KOPT-K1 (cell line): ENCODE measurements around the gene TMEM200B.
"Not testable (repeated sequence)": the region's sequence is repeated elsewhere in the genome, so short reads cannot be mapped to it uniquely, and the experiment has no call there.

Experiments
- H3K27ac ChIP-seq: fragments of 200-600 bp; sonication (generic); 2 replicates; pipeline ENCODE4 v1.5.1; 2016; ENCODE audit warnings: antibody characterized with exemption, mild to moderate bottlenecking, low read depth, low read length; ENCODE audit not compliant: poor library complexity, severe bottlenecking
- H3K36me3 ChIP-seq: fragments of 200-600 bp; sonication (generic); 2 replicates; pipeline ENCODE4 v1.5.1; 2017; ENCODE audit warnings: antibody characterized with exemption, mild to moderate bottlenecking, low read length, moderate library complexity; ENCODE audit not compliant: insufficient read depth
- H3K9me3 ChIP-seq: fragments of 200-600 bp; sonication (generic); 2 replicates; pipeline ENCODE4 v1.5.1; 2017; ENCODE audit warnings: antibody characterized with exemption, low read length, mild to moderate bottlenecking; ENCODE audit not compliant: insufficient read depth, poor library complexity, severe bottlenecking

The TMEM200B gene

GRCh38 chr1:29123887-29124365, at the start of gene TMEM200B:
Gene TMEM200B, minus strand, starts transcription at chr1:29123903. Its CDS starts 2,075 bp downstream, at chr1:29121828.
- Histone ChIP-seq H3K27ac (no peak within 1 kb of the TSS), H3K36me3 (no peaks in the 10 kb centered on the region), H3K9me3 (no peaks in the 10 kb centered on the region)

DNA sequence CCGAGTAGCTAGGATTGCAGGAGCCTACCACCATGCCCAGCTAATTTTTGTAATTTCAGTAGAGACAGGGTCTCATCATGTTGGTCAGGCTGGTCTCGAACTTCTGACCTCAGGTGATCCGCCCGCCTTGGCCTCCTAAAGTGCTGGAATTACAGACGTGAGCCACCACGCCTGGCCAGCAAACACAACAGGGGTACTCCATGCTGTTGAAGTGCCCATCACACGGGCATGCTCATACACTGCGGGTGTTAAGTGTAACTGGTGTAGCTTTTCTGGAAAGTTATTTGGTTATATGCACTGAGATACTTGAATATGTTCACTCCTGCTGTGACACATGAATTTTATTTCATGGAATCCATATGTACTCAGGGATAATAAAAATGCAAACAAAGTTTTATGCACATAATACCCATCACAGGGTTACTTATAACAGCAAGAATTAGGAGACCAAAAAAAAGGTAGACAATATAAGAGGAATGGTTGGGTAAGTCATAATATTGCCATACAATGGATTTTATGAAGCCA, 48.8 kb upstream of the TMEM200B start:
- H3K36me3 ChIP-seq: peaks cover 76% of the 10 kb centered on the region
- H3K27ac ChIP-seq: no peak overlapping the region
- H3K9me3 ChIP-seq: no peaks in the 10 kb centered on the region

DNA sequence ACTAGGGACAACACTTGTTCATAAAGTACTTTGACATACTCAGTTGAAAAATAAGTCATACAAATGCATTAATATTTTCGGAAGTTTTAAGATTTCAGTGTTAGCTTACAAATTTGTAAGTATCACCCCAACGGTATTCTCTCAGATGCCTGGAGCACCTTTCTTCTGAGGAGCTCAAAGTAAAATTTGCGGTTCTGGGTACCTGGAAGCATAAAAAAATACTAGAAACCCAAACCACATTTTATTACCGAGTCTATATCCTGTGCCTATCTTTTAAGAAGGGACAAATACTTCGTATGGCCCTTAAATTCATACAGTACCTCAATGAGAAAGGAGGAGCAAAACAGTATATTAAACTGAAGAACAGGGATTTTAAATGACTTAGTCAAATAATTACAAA, 47.8 kb upstream of the TMEM200B start:
- no peaks in the 10 kb centered on the region for H3K9me3 ChIP-seq
- peak overlapping the region; percentile 48 for H3K27ac ChIP-seq
- peaks cover 76% of the 10 kb centered on the region for H3K36me3 ChIP-seq

DNA sequence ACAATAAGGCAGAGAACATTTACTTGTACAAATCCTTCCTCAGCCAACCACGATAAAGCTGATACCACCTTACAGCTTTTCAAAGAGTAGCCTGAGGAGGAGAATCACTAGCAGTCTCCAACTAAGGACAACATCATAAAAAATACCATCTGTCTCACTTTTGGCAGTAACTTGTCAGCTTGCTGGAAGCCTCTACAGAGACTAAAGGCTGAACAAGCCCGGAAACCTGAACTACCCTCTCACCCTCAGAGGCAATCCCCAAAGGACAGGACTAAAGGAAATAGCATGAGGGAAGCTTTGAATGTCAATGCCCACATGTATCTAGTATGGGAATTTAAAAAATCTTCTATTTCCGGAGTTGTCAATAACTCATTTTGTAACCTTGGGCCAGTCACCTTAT, 47.4 kb upstream of the TMEM200B start:
- Histone ChIP-seq H3K9me3 (no peaks in the 10 kb centered on the region), H3K36me3 (peaks cover 76% of the 10 kb centered on the region), H3K27ac (peak overlapping the region; percentile 48)

- no peak overlapping the region for H3K27ac ChIP-seq
- H3K36me3 ChIP-seq: peaks cover 79% of the 10 kb centered on the region
- no peaks in the 10 kb centered on the region for H3K9me3 ChIP-seq
Observed at GRCh38 chr1:29169976-29170375, 46.3 kb upstream of the TMEM200B start.

GRCh38 chr1:29167904-29168303, 44.2 kb upstream of the TMEM200B start:
- Histone ChIP-seq H3K9me3 (no peaks in the 10 kb centered on the region), H3K27ac (no peak overlapping the region), H3K36me3 (peaks cover 90% of the 10 kb centered on the region)

DNA sequence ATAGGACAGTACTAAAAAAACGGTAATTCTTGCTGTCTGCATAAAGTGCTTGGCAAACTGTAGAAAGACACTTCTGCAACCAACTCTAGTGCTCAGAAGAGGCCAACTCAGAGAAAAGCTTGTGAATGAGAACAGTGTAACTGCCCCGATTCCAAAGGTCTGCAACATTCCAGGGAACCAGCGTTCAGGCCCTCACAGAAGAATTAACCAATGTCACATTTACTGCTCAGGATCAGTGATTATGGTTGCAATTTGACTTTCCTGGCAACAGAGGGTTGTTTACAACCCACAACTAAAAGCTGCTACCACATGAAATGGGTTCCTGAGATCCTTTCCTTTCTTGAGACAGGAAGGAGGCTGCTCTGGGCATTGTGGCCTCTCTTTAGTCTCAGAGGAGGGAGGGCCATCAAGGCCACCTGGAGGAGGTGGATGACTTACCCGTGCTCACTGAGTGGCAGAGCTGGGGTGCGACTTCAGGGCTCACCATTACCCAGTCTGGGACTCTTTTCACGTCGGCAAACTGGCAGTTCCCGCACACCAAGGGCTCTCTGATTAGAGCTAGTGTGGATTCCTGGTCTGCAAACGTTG, 42.7 kb upstream of the TMEM200B start:
- H3K9me3 ChIP-seq: no peaks in the 10 kb centered on the region
- H3K27ac ChIP-seq: peak overlapping the region; percentile 44
- H3K36me3 ChIP-seq: peaks cover 97% of the 10 kb centered on the region

- H3K36me3 ChIP-seq: peaks cover 99% of the 10 kb centered on the region
- H3K27ac ChIP-seq: no peak overlapping the region
- no peaks in the 10 kb centered on the region for H3K9me3 ChIP-seq
Observed at GRCh38 chr1:29164588-29164987, 40.9 kb upstream of the TMEM200B start.

- Histone ChIP-seq H3K9me3 (no peaks in the 10 kb centered on the region), H3K36me3 (peaks cover 99% of the 10 kb centered on the region), H3K27ac (no peak overlapping the region)
Observed at GRCh38 chr1:29162476-29163138, 38.9 kb upstream of the TMEM200B start.

- peaks cover 99% of the 10 kb centered on the region for H3K36me3 ChIP-seq
- H3K27ac ChIP-seq: no peak overlapping the region
- H3K9me3 ChIP-seq: no peaks in the 10 kb centered on the region
Observed at GRCh38 chr1:29162025-29162424, 38.3 kb upstream of the TMEM200B start.

GRCh38 chr1:29159773-29160172, 36.1 kb upstream of the TMEM200B start:
- H3K36me3 ChIP-seq: peaks cover 99% of the 10 kb centered on the region
- no peaks in the 10 kb centered on the region for H3K9me3 ChIP-seq
- no peak overlapping the region for H3K27ac ChIP-seq

GRCh38 chr1:29157269-29157601, 33.5 kb upstream of the TMEM200B start:
- no peak overlapping the region for H3K27ac ChIP-seq
- H3K36me3 ChIP-seq: peaks cover 99% of the 10 kb centered on the region
- no peaks in the 10 kb centered on the region for H3K9me3 ChIP-seq

- Histone ChIP-seq H3K27ac (no peak overlapping the region), H3K36me3 (peaks cover 99% of the 10 kb centered on the region), H3K9me3 (no peaks in the 10 kb centered on the region)
Observed at GRCh38 chr1:29156543-29157268, 33.0 kb upstream of the TMEM200B start.

GRCh38 chr1:29152046-29152805, 28.5 kb upstream of the TMEM200B start:
- no peak overlapping the region for H3K27ac ChIP-seq
- no peaks in the 10 kb centered on the region for H3K9me3 ChIP-seq
- peaks cover 99% of the 10 kb centered on the region for H3K36me3 ChIP-seq

GRCh38 chr1:29150346-29150745, 26.6 kb upstream of the TMEM200B start:
- H3K36me3 ChIP-seq: peaks cover 99% of the 10 kb centered on the region
- not testable (repeated sequence) for H3K27ac ChIP-seq, H3K9me3 ChIP-seq
